BJ (cell line): Measurements from ENCODE around the gene AP3B2. TPM values are rescaled to one million over a fixed set of nuclear protein-coding genes. Genes with fewer than 3 reads are reported as not detected.

ENCODE experiments used
- CTCF ChIA-PET: fragments of 350-600 bp; formaldehyde crosslinking; extraction: SDS; loops from one replicate; lab custom pipeline; 2021; ENCODE audit warnings: antibody characterized with exemption, inconsistent platforms; lab: Yijun Ruan, JAX
- POLR2A ChIA-PET: fragments of 300-600 bp; sonication (Branson Sonifier 250); formaldehyde crosslinking; extraction: SDS; loops from one replicate; lab custom pipeline; 2021; ENCODE audit warnings: antibody characterized with exemption; lab: Charles Lee
- DNase-seq: peaks from one replicate; pipeline ENCODE4 v3.0.0-alpha.2; 2011; ENCODE audit warnings: low read depth
- H3K27me3 ChIP-seq: 2 replicates; pipeline ENCODE4 v1.6.0; 2011; ENCODE audit warnings: low read length; ENCODE audit not compliant: control insufficient read depth, insufficient read depth
- H3K36me3 ChIP-seq: 2 replicates; pipeline ENCODE4 v1.5.1; 2011; ENCODE audit warnings: low read length; ENCODE audit not compliant: control insufficient read depth, insufficient read depth
- H3K4me3 ChIP-seq: 2 replicates; pipeline ENCODE4 v1.5.1; 2011; ENCODE audit warnings: low read depth, mild to moderate bottlenecking, control low read depth, low read length
- polyA plus RNA-seq: library from polyadenylated mRNA; depleted of rRNA; stranded (reverse); fragments of >200 nt; gene quantifications from 2 replicates; pipeline ENCODE4 v1.2.3, GENCODE V29; 2011
- TF ChIP-seq, protein P1 (sequence below): IDR thresholded peaks from 2 replicates; pipeline ENCODE4 v1.5.1; 2011; ENCODE audit warnings: low read depth, mild to moderate bottlenecking, control low read depth, inconsistent platforms, low read length, moderate library complexity; ENCODE audit not compliant: insufficient read depth

The AP3B2 gene
- polyA plus RNA-seq, 1 experiment = 0.54 TPM

- no peak for DNase-seq
- TF ChIP-seq, protein P1, sequence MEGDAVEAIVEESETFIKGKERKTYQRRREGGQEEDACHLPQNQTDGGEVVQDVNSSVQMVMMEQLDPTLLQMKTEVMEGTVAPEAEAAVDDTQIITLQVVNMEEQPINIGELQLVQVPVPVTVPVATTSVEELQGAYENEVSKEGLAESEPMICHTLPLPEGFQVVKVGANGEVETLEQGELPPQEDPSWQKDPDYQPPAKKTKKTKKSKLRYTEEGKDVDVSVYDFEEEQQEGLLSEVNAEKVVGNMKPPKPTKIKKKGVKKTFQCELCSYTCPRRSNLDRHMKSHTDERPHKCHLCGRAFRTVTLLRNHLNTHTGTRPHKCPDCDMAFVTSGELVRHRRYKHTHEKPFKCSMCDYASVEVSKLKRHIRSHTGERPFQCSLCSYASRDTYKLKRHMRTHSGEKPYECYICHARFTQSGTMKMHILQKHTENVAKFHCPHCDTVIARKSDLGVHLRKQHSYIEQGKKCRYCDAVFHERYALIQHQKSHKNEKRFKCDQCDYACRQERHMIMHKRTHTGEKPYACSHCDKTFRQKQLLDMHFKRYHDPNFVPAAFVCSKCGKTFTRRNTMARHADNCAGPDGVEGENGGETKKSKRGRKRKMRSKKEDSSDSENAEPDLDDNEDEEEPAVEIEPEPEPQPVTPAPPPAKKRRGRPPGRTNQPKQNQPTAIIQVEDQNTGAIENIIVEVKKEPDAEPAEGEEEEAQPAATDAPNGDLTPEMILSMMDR = no peak
- CTCF ChIA-PET = no interaction called here
- Histone ChIP-seq H3K4me3 (no peak overlapping the region), H3K36me3 (no peaks in the 10 kb centered on the region), H3K27me3 (no peaks in the 10 kb centered on the region)
- POLR2A ChIA-PET = no interaction called here
Measured at GRCh38 chr15:82743810-82744209, 34.1 kb upstream of the AP3B2 start.

DNA sequence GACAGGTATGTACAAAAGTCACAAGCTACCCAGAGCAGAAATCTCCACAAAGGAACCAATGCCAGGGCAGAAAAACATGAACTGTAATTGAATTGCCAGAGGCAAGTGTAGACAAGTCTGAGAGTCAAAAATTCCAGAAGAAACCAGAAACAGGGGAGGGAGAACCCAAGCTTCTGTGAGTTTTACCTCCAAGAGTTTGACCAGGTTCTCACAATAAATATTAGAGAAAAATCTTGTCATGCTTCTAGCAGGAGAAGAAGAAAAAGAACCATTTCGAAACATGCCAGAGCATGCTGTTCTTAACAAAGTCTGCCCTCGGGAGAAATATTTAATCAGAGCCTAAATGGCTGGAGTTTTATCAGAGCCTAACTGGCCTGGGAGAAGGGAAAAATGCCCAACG is 32.5 kb upstream of the AP3B2 start:
- Histone ChIP-seq H3K36me3 (no peaks in the 10 kb centered on the region), H3K4me3 (no peak overlapping the region), H3K27me3 (no peaks in the 10 kb centered on the region)
- ChIA-PET POLR2A (no interaction called here), CTCF (interaction anchor here (1.1 kb wide), 1 partner anchor 10 kb away, joined by 3 read pairs; no protein-coding TSS in a partner anchor)
- no peak for DNase-seq
- TF ChIP-seq, protein P1 = no peak

DNA sequence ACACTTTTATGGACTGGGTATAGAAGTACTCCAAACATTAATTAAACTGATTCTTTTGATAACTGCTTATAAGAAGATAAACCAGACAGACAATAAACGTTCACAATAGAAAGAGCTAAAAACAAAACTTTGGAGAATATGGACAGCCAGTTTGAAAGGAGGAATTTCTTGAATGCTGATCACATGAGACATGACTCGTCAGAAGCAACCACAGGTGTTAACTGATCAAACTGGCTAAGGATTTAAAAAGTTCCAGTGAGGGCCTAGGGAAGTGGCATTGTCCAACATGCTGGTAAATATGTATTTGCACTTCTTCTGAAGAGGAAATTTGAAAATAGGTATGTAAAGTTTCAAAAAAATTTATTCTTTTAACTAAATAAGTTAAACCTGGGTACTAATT is 29.4 kb upstream of the AP3B2 start:
- Histone ChIP-seq H3K27me3 (no peaks in the 10 kb centered on the region), H3K4me3 (no peak overlapping the region), H3K36me3 (no peaks in the 10 kb centered on the region)
- ChIA-PET CTCF (no interaction called here), POLR2A (no interaction called here)
- TF ChIP-seq, protein P1 = no peak
- no peak for DNase-seq

- Histone ChIP-seq H3K4me3 (no peak overlapping the region), H3K27me3 (no peaks in the 10 kb centered on the region), H3K36me3 (no peaks in the 10 kb centered on the region)
- DNase-seq = no peak
- ChIA-PET POLR2A (no interaction called here), CTCF (no interaction called here)
- TF ChIP-seq, protein P1 = no peak
Measured at GRCh38 chr15:82737975-82738374, 28.3 kb upstream of the AP3B2 start.

DNA sequence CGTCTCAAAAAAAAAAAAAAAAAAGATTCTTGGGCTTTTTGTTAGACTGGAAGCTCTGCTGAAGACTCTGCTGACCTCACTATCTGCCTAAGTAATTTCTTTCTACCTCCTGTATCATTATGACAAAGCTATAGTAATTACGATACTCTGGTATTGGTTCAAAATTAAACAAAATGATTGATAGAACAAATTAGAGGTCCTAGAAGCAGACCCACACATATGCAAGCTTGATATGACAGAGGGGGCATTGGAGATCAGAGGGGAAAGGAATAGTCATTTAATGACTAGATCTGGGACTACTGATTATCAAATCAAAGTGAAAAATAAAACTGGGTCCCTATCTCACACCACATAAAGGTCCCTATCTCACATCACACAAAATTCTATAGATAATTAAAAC is 21.9 kb upstream of the AP3B2 start:
- no peak for DNase-seq
- CTCF ChIA-PET = interaction anchor here (1.1 kb wide), 1 partner anchor 10 kb away, joined by 3 read pairs; no protein-coding TSS in a partner anchor
- no peaks in the 10 kb centered on the region for H3K27me3 ChIP-seq
- H3K36me3 ChIP-seq = no peaks in the 10 kb centered on the region
- H3K4me3 ChIP-seq = no peak overlapping the region
- TF ChIP-seq, protein P1 = no peak
- POLR2A ChIA-PET = no interaction called here
